Measurements from ENCODE around the gene RHPN2.

Gene RHPN2

GRCh38 chr19:33064792-33065550, at the start of gene RHPN2:
TSS of gene RHPN2 (minus strand) at chr19:33064888. CDS start at chr19:33064852, 36 bp downstream.
- peak; percentile 36 for DNase-seq (ENCODE audit: low read depth)

GRCh38 chr19:33114312-33114711, 49.6 kb upstream of the RHPN2 start:
- no peak for DNase-seq (ENCODE audit: low read depth)

- DNase-seq (ENCODE audit: low read depth), result no peak
These were observed 46.9 kb upstream of the RHPN2 start for GRCh38 chr19:33111587-33111986.

- DNase-seq (ENCODE audit: low read depth), result no peak
These were observed 45.6 kb upstream of the RHPN2 start for GRCh38 chr19:33110137-33110910.

GRCh38 chr19:33108161-33108560, 43.5 kb upstream of the RHPN2 start:
- no peak for DNase-seq (ENCODE audit: low read depth)

- DNase-seq (ENCODE audit: low read depth), result no peak
These were observed 38.2 kb upstream of the RHPN2 start for GRCh38 chr19:33102893-33103292.

GRCh38 chr19:33100894-33101644, 36.4 kb upstream of the RHPN2 start:
- DNase-seq (ENCODE audit: low read depth), result no peak

GRCh38 chr19:33098055-33098534, 33.4 kb upstream of the RHPN2 start:
- DNase-seq (ENCODE audit: low read depth), result no peak

- DNase-seq (ENCODE audit: low read depth), result no peak
These were observed 31.3 kb upstream of the RHPN2 start for GRCh38 chr19:33096005-33096404.

GRCh38 chr19:33094436-33095067, 29.9 kb upstream of the RHPN2 start:
- no peak for DNase-seq (ENCODE audit: low read depth)

GRCh38 chr19:33093420-33094210, 28.9 kb upstream of the RHPN2 start:
- no peak for DNase-seq (ENCODE audit: low read depth)

GRCh38 chr19:33090179-33090578, 25.5 kb upstream of the RHPN2 start:
- DNase-seq (ENCODE audit: low read depth), result no peak

- no peak for DNase-seq (ENCODE audit: low read depth)
These were observed 24.3 kb upstream of the RHPN2 start for GRCh38 chr19:33089010-33089409.

- DNase-seq (ENCODE audit: low read depth), result no peak
These were observed 22.3 kb upstream of the RHPN2 start for GRCh38 chr19:33086955-33087354.

- no peak for DNase-seq (ENCODE audit: low read depth)
These were observed 21.0 kb upstream of the RHPN2 start for GRCh38 chr19:33085570-33086128.

- peak; percentile 41 for DNase-seq (ENCODE audit: low read depth)
These were observed 16.3 kb upstream of the RHPN2 start, which contains the start of gene GPATCH1 for GRCh38 chr19:33080761-33081681. TSS of gene GPATCH1 (plus strand) at chr19:33081181. CDS start at chr19:33081194, 13 bp downstream.

- no peak for DNase-seq (ENCODE audit: low read depth)
These were observed 10.8 kb upstream of the RHPN2 start for GRCh38 chr19:33075519-33075918.

- no peak for DNase-seq (ENCODE audit: low read depth)
These were observed 7.2 kb upstream of the RHPN2 start for GRCh38 chr19:33071887-33072286.

- no peak for DNase-seq (ENCODE audit: low read depth)
These were observed 2.4 kb upstream of the RHPN2 start for GRCh38 chr19:33067121-33067520.

- no peak for DNase-seq (ENCODE audit: low read depth)
These were observed 1.9 kb upstream of the RHPN2 start for GRCh38 chr19:33066543-33066942.
